IPS-11a (cell line): ENCODE measurements around the gene BBS1.

Experiments
- H3K4me3 ChIP-seq: one replicate; pipeline ENCODE4 v1.5.1; 2013; ENCODE audit warnings: low read depth, low read length, control low read depth

Gene BBS1

GRCh38 chr11:66548774-66549630 is 38.6 kb downstream of the BBS1 start:
- H3K4me3 ChIP-seq: no peak overlapping the region

GRCh38 chr11:66549696-66550095 is 39.3 kb downstream of the BBS1 start:
- no peak overlapping the region for H3K4me3 ChIP-seq

GRCh38 chr11:66550887-66551286 is 40.5 kb downstream of the BBS1 start:
- no peak overlapping the region for H3K4me3 ChIP-seq

- no peak overlapping the region for H3K4me3 ChIP-seq
Observed at GRCh38 chr11:66554602-66555001, 44.2 kb downstream of the BBS1 start.

GRCh38 chr11:66555416-66555815 is 45.0 kb downstream of the BBS1 start:
- H3K4me3 ChIP-seq: no peak overlapping the region

GRCh38 chr11:66556086-66556485 is 45.7 kb downstream of the BBS1 start:
- H3K4me3 ChIP-seq: no peak overlapping the region

GRCh38 chr11:66557733-66558326 is 47.4 kb downstream of the BBS1 start:
- no peak overlapping the region for H3K4me3 ChIP-seq

GRCh38 chr11:66559142-66559865 is 48.9 kb downstream of the BBS1 start:
- no peak overlapping the region for H3K4me3 ChIP-seq

GRCh38 chr11:66559866-66560676 is 49.6 kb downstream of the BBS1 start:
- no peak overlapping the region for H3K4me3 ChIP-seq

GRCh38 chr11:66561178-66561974 is 50.9 kb downstream of the BBS1 start:
- no peak overlapping the region for H3K4me3 ChIP-seq

- no peak overlapping the region for H3K4me3 ChIP-seq
Observed at GRCh38 chr11:66561975-66562248, 51.5 kb downstream of the BBS1 start.

GRCh38 chr11:66562275-66562674 is 51.8 kb downstream of the BBS1 start:
- no peak overlapping the region for H3K4me3 ChIP-seq

- H3K4me3 ChIP-seq: no peak overlapping the region
Observed at GRCh38 chr11:66562907-66563583, 52.6 kb downstream of the BBS1 start.

- H3K4me3 ChIP-seq: no peak overlapping the region
Observed at GRCh38 chr11:66563832-66564231, 53.4 kb downstream of the BBS1 start.

- no peak overlapping the region for H3K4me3 ChIP-seq
Observed at GRCh38 chr11:66564538-66564937, 54.1 kb downstream of the BBS1 start.

- no peak overlapping the region for H3K4me3 ChIP-seq
Observed at GRCh38 chr11:66564984-66565383, 54.5 kb downstream of the BBS1 start.

- no peak overlapping the region for H3K4me3 ChIP-seq
Observed at GRCh38 chr11:66566221-66566620, 55.8 kb downstream of the BBS1 start.

- H3K4me3 ChIP-seq: no peak overlapping the region
Observed at GRCh38 chr11:66567787-66568123, 57.3 kb downstream of the BBS1 start.

- H3K4me3 ChIP-seq: no peak within 1 kb of the TSS
Observed at GRCh38 chr11:66568124-66568916, 57.9 kb downstream of the BBS1 start, which contains the start of gene CTSF. TSS of gene CTSF (minus strand) at chr11:66568606. CDS start at chr11:66568486, 120 bp downstream.
